Vagina (tissue), 2 donors: ENCODE results near the gene HCN1. TPM values are rescaled to one million over a fixed set of nuclear protein-coding genes. Genes with fewer than 3 reads are reported as not detected.

Experiments
- DNase-seq, 2 donors: peaks; one replicate each; pipeline ENCODE4 v3.0.0-alpha.2; 2017; ENCODE audit errors: extremely low spot score in 2 of 2
- H3K27ac ChIP-seq: fragments of 200-600 bp; sonication (generic); one replicate; pipeline ENCODE4 v1.5.1; 2019
- H3K27me3 ChIP-seq: fragments of 200-600 bp; sonication (generic); one replicate; pipeline ENCODE4 v1.5.1; 2019
- H3K36me3 ChIP-seq, 2 donors: fragments of 200-600 bp; sonication (generic); one replicate each; pipeline ENCODE4 v1.5.1; 2017 to 2019
- H3K4me1 ChIP-seq: fragments of 200-600 bp; sonication (generic); one replicate; pipeline ENCODE4 v1.5.1; 2019
- H3K4me3 ChIP-seq, 2 donors: fragments of 200-600 bp; sonication (generic); 1 replicate in 1 of 2; 2 replicates in 1 of 2; pipeline ENCODE4 v1.5.1; 2016 to 2019
- H3K9me3 ChIP-seq: fragments of 200-600 bp; sonication (generic); one replicate; pipeline ENCODE4 v1.5.1; 2019
- POLR2A ChIP-seq, 2 donors: fragments of 450-650 bp; IDR thresholded peaks; one replicate each; pipeline ENCODE4 v1.6.1; 2017; ENCODE audit warnings: antibody characterized with exemption in 2 of 2, mild to moderate bottlenecking in 2 of 2, moderate library complexity in 2 of 2
- POLR2AphosphoS5 ChIP-seq, 2 donors: sonication (generic); formaldehyde crosslinking; IDR thresholded peaks; one replicate each; pipeline ENCODE4 v1.9.0; 2017; ENCODE audit warnings: antibody characterized with exemption in 2 of 2, mild to moderate bottlenecking in 2 of 2, low read depth in 1 of 2; ENCODE audit not compliant: insufficient read depth in 1 of 2
- intact Hi-C: fragments of 100-400 bp; cut with DNase I; formaldehyde crosslinking; loops from one replicate; pipeline ENCODE4 v1.15.1; 2023
- total RNA-seq: library from RNA; depleted of rRNA; stranded (reverse); fragments of >200 nt; gene quantifications from one replicate; pipeline ENCODE4 v1.2.3, GENCODE V29; 2016
- TF ChIP-seq, protein P1 (sequence below), 3 experiments: fragments of 450-650 bp in 2 of 3; fragments of 200-600 bp in 1 of 3; sonication (generic) in 1 of 3; IDR thresholded peaks; one replicate each; pipeline ENCODE4 v1.5.1; 2017 to 2019; ENCODE audit warnings: antibody characterized with exemption in 3 of 3, mild to moderate bottlenecking in 2 of 3, moderate library complexity in 2 of 3

HCN1 gene
- total RNA-seq, 1 donor from 2014 or later: not detected

DNA sequence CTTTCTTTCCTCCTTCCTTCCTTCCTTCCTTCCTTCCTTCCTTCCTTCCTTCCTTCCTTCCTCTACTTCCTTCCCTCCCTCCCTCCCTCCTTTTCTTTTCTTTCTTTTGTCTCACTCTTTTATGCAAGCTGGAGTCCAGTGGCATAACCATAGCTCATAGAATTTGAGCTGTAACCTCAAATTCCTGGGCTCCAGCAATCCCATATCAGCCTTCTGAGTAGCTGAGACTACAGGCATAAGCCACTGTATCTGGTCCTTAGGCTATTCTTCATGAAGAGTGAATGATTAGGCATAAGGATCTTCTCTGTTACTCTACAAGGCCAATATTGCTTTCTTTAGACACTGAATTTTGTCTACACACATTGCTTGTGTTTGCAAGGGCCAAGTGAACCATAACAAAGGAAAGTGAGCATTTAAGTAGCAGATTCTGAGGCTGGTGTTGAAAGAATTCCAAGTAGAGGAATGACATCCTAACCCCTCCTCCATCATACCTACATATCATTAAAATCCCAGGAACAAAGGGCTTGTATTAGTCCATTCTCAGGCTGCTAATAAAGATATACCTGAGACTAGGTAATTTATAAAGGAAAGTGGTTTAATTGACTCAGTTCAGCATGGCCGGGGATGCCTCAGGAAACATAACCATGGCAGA lies 293.2 kb downstream of the HCN1 start:
- Histone ChIP-seq H3K27ac (no peak overlapping the region), H3K27me3 (no peaks in the 10 kb centered on the region), H3K9me3 (no peaks in the 10 kb centered on the region), H3K4me3 (no peak overlapping the region), H3K4me1 (no peaks in the 10 kb centered on the region), H3K36me3 (no peaks in the 10 kb centered on the region)
- intact Hi-C loops: no loop called here
- DNase-seq: no peak
- no peak for TF ChIP-seq POLR2AphosphoS5 (IDR thresholded peaks at IDR 0.05; ENCODE audit: insufficient read depth in 1 of 2, low read depth in 1 of 2)
- no peak for TF ChIP-seq POLR2A (IDR thresholded peaks at IDR 0.05)
- TF ChIP-seq, protein P1, sequence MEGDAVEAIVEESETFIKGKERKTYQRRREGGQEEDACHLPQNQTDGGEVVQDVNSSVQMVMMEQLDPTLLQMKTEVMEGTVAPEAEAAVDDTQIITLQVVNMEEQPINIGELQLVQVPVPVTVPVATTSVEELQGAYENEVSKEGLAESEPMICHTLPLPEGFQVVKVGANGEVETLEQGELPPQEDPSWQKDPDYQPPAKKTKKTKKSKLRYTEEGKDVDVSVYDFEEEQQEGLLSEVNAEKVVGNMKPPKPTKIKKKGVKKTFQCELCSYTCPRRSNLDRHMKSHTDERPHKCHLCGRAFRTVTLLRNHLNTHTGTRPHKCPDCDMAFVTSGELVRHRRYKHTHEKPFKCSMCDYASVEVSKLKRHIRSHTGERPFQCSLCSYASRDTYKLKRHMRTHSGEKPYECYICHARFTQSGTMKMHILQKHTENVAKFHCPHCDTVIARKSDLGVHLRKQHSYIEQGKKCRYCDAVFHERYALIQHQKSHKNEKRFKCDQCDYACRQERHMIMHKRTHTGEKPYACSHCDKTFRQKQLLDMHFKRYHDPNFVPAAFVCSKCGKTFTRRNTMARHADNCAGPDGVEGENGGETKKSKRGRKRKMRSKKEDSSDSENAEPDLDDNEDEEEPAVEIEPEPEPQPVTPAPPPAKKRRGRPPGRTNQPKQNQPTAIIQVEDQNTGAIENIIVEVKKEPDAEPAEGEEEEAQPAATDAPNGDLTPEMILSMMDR (IDR thresholded peaks at IDR 0.05): no peak

DNA sequence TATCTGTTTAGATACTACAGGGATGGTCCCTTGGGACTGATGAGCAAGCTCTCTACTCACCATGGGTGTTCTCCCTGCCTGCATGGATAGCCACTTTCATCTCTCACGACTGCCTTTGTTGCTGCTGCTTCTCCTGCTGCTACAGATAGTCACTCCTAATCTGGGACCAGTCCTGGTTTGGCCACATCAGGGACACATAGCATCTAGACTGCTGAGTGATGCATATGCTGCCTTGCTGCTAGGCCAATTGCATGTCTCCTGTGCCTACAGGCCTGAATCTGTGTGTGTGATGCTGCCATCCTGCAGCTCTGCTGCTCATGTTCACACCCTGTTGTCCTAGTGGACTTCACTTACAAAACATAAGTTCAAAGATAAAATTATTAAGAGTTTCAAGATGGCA lies 297.1 kb downstream of the HCN1 start:
- TF ChIP-seq POLR2AphosphoS5 (IDR thresholded peaks at IDR 0.05; ENCODE audit: insufficient read depth in 1 of 2, low read depth in 1 of 2): no peak
- TF ChIP-seq, protein P1 (IDR thresholded peaks at IDR 0.05): no peak
- TF ChIP-seq POLR2A (IDR thresholded peaks at IDR 0.05): no peak
- no peaks in the 10 kb centered on the region for H3K9me3 ChIP-seq
- no peaks in the 10 kb centered on the region for H3K27me3 ChIP-seq
- DNase-seq: no peak
- no peak overlapping the region for H3K27ac ChIP-seq
- H3K36me3 ChIP-seq: no peaks in the 10 kb centered on the region
- H3K4me3 ChIP-seq: no peak overlapping the region
- intact Hi-C loops: no loop called here
- no peaks in the 10 kb centered on the region for H3K4me1 ChIP-seq

GRCh38 chr5:45385321-45386058 lies 310.7 kb downstream of the HCN1 start:
- H3K36me3 ChIP-seq: no peaks in the 10 kb centered on the region
- H3K9me3 ChIP-seq: no peaks in the 10 kb centered on the region
- intact Hi-C loops: no loop called here
- no peaks in the 10 kb centered on the region for H3K4me1 ChIP-seq
- H3K4me3 ChIP-seq: no peak overlapping the region
- H3K27ac ChIP-seq: no peak overlapping the region
- H3K27me3 ChIP-seq: no peaks in the 10 kb centered on the region
- DNase-seq: no peak
- TF ChIP-seq POLR2A (IDR thresholded peaks at IDR 0.05) (no peak), POLR2AphosphoS5 (IDR thresholded peaks at IDR 0.05; ENCODE audit: insufficient read depth in 1 of 2, low read depth in 1 of 2) (no peak)
- TF ChIP-seq, protein P1 (IDR thresholded peaks at IDR 0.05): no peak

GRCh38 chr5:45383985-45384384 lies 312.2 kb downstream of the HCN1 start:
- Histone ChIP-seq H3K9me3 (no peaks in the 10 kb centered on the region), H3K4me3 (no peak overlapping the region), H3K36me3 (no peaks in the 10 kb centered on the region), H3K27ac (no peak overlapping the region), H3K4me1 (no peaks in the 10 kb centered on the region), H3K27me3 (no peaks in the 10 kb centered on the region)
- no peak for TF ChIP-seq POLR2A (IDR thresholded peaks at IDR 0.05)
- DNase-seq: no peak
- intact Hi-C loops: no loop called here

GRCh38 chr5:45382583-45382982 lies 313.6 kb downstream of the HCN1 start:
- no peak for DNase-seq
- Histone ChIP-seq H3K36me3 (no peaks in the 10 kb centered on the region), H3K27me3 (no peaks in the 10 kb centered on the region), H3K9me3 (no peaks in the 10 kb centered on the region), H3K4me3 (no peak overlapping the region), H3K4me1 (no peaks in the 10 kb centered on the region), H3K27ac (no peak overlapping the region)
- TF ChIP-seq, protein P1 (IDR thresholded peaks at IDR 0.05): no peak
- no peak for TF ChIP-seq POLR2A (IDR thresholded peaks at IDR 0.05)
- TF ChIP-seq POLR2AphosphoS5 (IDR thresholded peaks at IDR 0.05; ENCODE audit: insufficient read depth in 1 of 2, low read depth in 1 of 2): no peak
- intact Hi-C loops: no loop called here
